ENCODE data around the gene ATP8A2. TPM values are rescaled to one million over a fixed set of nuclear protein-coding genes. Genes with fewer than 3 reads are reported as not detected.

Gene ATP8A2
- total and polyA plus RNA-seq, 2 of the 8 experiments (the other 6 are each of a cell fraction or from before 2014, with no cell fraction given), result 2.4 to 8.3 TPM

- Histone ChIP-seq H3K79me2 (ENCODE audit: control insufficient read depth in 1 of 2, insufficient read depth in 2 of 2, low read length in 2 of 2) (no peaks in the 10 kb centered on the region), H3K23ac (ENCODE audit: insufficient read length) (no peak overlapping the region), H4K8ac (ENCODE audit: extremely low read depth, insufficient read depth, low read length) (no peak overlapping the region), H2BK5ac (ENCODE audit: low read depth, low read length) (no peak overlapping the region), H3K79me1 (ENCODE audit: low read depth, low read length) (no peaks in the 10 kb centered on the region), H4K91ac (replicated peaks; ENCODE audit: insufficient read length, low read length) (no peak overlapping the region), H3K4ac (replicated peaks; ENCODE audit: insufficient read length, low read depth, low read length) (no peak overlapping the region), H3K27me3 (replicated peaks in 1 of 4; ENCODE audit: control insufficient read depth in 3 of 4, extremely low read depth in 1 of 4, insufficient read depth in 3 of 4, low read length in 3 of 4) (peaks cover 0 to 6% (median 3%) of the 10 kb centered on the region in 4 experiments; a peak in 4 of 7 replicates), H2AK5ac (ENCODE audit: low read depth, low read length) (no peak overlapping the region), H3K4me3 (ENCODE audit: extremely low read depth in 1 of 4, insufficient read depth in 2 of 4, low read depth in 3 of 4, low read length in 4 of 4) (no peak overlapping the region), H3K4me1 (replicated peaks in 1 of 4; ENCODE audit: control insufficient read depth in 3 of 4, insufficient read depth in 4 of 4, low read length in 3 of 4) (peaks cover 10 to 31% (median 22%) of the 10 kb centered on the region in 4 experiments), H3K27ac (ENCODE audit: low read depth, low read length) (no peak overlapping the region), H3K4me2 (ENCODE audit: insufficient read depth in 1 of 2, low read depth in 2 of 2, low read length in 2 of 2) (no peak overlapping the region; a peak in 1 of 4 replicates), H3K9me3 (ENCODE audit: insufficient read depth in 2 of 2, low read depth in 1 of 2, low read length in 1 of 2) (no peaks in the 10 kb centered on the region), H3K14ac (ENCODE audit: insufficient read length) (no peak overlapping the region), H3K18ac (ENCODE audit: extremely low read depth, low read length) (no peak overlapping the region), H2BK120ac (replicated peaks; ENCODE audit: low read depth, low read length) (no peak overlapping the region), H2AFZ (ENCODE audit: low read length) (no peak overlapping the region), H3K9ac (replicated peaks in 1 of 4; ENCODE audit: extremely low read depth in 1 of 4, low read depth in 3 of 4, low read length in 3 of 4) (no peak overlapping the region), H4K5ac (ENCODE audit: insufficient read length, low read depth, low read length) (no peak overlapping the region), H3K36me3 (ENCODE audit: control insufficient read depth in 2 of 4, insufficient read depth in 4 of 4, low read length in 3 of 4) (no peaks in the 10 kb centered on the region), H3K56ac (replicated peaks; ENCODE audit: insufficient read length, low read depth, low read length) (no peak overlapping the region), H4K20me1 (replicated peaks in 1 of 2; ENCODE audit: control insufficient read depth in 1 of 2, insufficient read depth in 2 of 2, low read length in 2 of 2) (no peaks in the 10 kb centered on the region), H2BK20ac (ENCODE audit: low read length) (no peak overlapping the region), H2BK15ac (ENCODE audit: low read length) (no peak overlapping the region), H2BK12ac (ENCODE audit: low read depth, low read length) (no peak overlapping the region), H3K23me2 (ENCODE audit: low read depth, low read length) (0 out of 2 replicates have a peak, but pooled peaks cover 2% of the 10 kb centered on the region)
- POLR2A ChIA-PET (ENCODE audit: partially characterized antibody), result no interaction called here
- CTCF ChIA-PET (ENCODE audit: partially characterized antibody), result interaction anchor here (1.2 to 1.8 kb wide), 2 partner anchors 13 to 64 kb away, joined by 5 to 9 read pairs; no protein-coding TSS in a partner anchor
- FAIRE-seq, result no peak
- DNase-seq (ENCODE audit: low read depth in 1 of 2, low spot score in 2 of 2), result no peak
- WGBS, 2 experiments (ENCODE audit: extremely low coverage in 1 of 2, insufficient coverage in 1 of 2, insufficient read length in 1 of 2, insufficient replicate concordance in 2 of 2, low coverage in 1 of 2, low lambda C conversion rate in 2 of 2, missing lambda C conversion rate in 1 of 2), result 79% methylated on average over 13 of the region's 13 CpGs; no CpG with 5 or more reads in 1 of the 2 experiments
- no peak for TF ChIP-seq RNF2 (IDR thresholded peaks at IDR 0.05; ENCODE audit: borderline replicate concordance, low read depth, low read length, missing control alignments, poor library complexity, severe bottlenecking)
- no peak for TF ChIP-seq ATF2 (IDR thresholded peaks at IDR 0.05; ENCODE audit: low read length)
- TF ChIP-seq, protein P1, sequence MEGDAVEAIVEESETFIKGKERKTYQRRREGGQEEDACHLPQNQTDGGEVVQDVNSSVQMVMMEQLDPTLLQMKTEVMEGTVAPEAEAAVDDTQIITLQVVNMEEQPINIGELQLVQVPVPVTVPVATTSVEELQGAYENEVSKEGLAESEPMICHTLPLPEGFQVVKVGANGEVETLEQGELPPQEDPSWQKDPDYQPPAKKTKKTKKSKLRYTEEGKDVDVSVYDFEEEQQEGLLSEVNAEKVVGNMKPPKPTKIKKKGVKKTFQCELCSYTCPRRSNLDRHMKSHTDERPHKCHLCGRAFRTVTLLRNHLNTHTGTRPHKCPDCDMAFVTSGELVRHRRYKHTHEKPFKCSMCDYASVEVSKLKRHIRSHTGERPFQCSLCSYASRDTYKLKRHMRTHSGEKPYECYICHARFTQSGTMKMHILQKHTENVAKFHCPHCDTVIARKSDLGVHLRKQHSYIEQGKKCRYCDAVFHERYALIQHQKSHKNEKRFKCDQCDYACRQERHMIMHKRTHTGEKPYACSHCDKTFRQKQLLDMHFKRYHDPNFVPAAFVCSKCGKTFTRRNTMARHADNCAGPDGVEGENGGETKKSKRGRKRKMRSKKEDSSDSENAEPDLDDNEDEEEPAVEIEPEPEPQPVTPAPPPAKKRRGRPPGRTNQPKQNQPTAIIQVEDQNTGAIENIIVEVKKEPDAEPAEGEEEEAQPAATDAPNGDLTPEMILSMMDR (IDR thresholded peaks at IDR 0.05; ENCODE audit: control extremely low read depth in 1 of 3, insufficient read depth in 1 of 3, low read depth in 1 of 3, low read length in 3 of 3), result no peak
- no peak for TF ChIP-seq SIX5 (IDR thresholded peaks at IDR 0.05; ENCODE audit: low read depth, low read length)
- TF ChIP-seq FOSL1 (IDR thresholded peaks at IDR 0.05; ENCODE audit: insufficient read depth, low read depth, low read length), result no peak
Measured at GRCh38 chr13:25973085-25973484, 601.3 kb downstream of the ATP8A2 start.

All from H1 (cell line).